ENCODE results near the gene BLOC1S4. TPM values are rescaled to one million over a fixed set of nuclear protein-coding genes. Genes with fewer than 3 reads are reported as not detected.
A peak's percentile ranks its signal among the peaks of the same experiment; 100 is the strongest.

Gene BLOC1S4
- total RNA-seq, 1 experiment from 2014 or later = 14.0 TPM

- Histone ChIP-seq H3K36me3 (ENCODE audit: low read depth, low read length) (peaks cover under 1% of the 10 kb centered on the region; the same call in 1 of the 2 replicates), H3K27me3 (ENCODE audit: low read length) (no peaks in the 10 kb centered on the region), H3K9me2 (replicated peaks; ENCODE audit: low read length) (no peaks in the 10 kb centered on the region), H3K79me2 (ENCODE audit: low read length) (peaks cover 19% of the 10 kb centered on the region), H3K4me3 (ENCODE audit: low read length) (no peak overlapping the region), H2AFZ (ENCODE audit: low read length) (no peak overlapping the region), H3K4me1 (ENCODE audit: insufficient read depth, low read length) (peaks cover 5% of the 10 kb centered on the region), H3F3A (ENCODE audit: low read length, unreplicated experiment) (no peaks in the 10 kb centered on the region), H3K4me2 (ENCODE audit: low read length) (no peak overlapping the region), H3K9ac (ENCODE audit: low read length) (no peak overlapping the region), H4K20me1 (ENCODE audit: low read length) (peaks cover 11% of the 10 kb centered on the region), H3K9me3 (ENCODE audit: low read length) (no peaks in the 10 kb centered on the region), H3K27ac (ENCODE audit: low read length) (no peak overlapping the region)
- ATAC-seq = no peak
- ChIA-PET POLR2A (ENCODE audit: unreplicated experiment) (no interaction called here), CTCF (no interaction called here)
- intact Hi-C loops (cut with micrococcal nuclease) = no loop called here
- no TSS peak for BruUV-seq (replicated peaks)
- DNase-seq = no peak
- TF ChIP-seq EZH2 (IDR thresholded peaks at IDR 0.05; ENCODE audit: low read length, unreplicated experiment) (no peak), EZH2phosphoT487 (IDR thresholded peaks at IDR 0.05; ENCODE audit: borderline replicate concordance, low read length) (no peak), CTCF (conservative IDR thresholded peaks at IDR 0.05; ENCODE audit: low read depth, low read length) (no peak)
These were observed 34.8 kb upstream of the BLOC1S4 start for GRCh38 chr4:6681191-6681590.

- intact Hi-C loops (cut with micrococcal nuclease) = no loop called here
- no peak for TF ChIP-seq EZH2phosphoT487 (IDR thresholded peaks at IDR 0.05; ENCODE audit: borderline replicate concordance, low read length)
- TF ChIP-seq CTCF (conservative IDR thresholded peaks at IDR 0.05; ENCODE audit: low read depth, low read length) = no peak
- TF ChIP-seq EZH2 (IDR thresholded peaks at IDR 0.05; ENCODE audit: low read length, unreplicated experiment) = no peak
These were observed 32.9 kb upstream of the BLOC1S4 start for GRCh38 chr4:6682862-6683590.

GRCh38 chr4:6684656-6685055 is 31.3 kb upstream of the BLOC1S4 start:
- H3K79me2 ChIP-seq (ENCODE audit: low read length) = no peaks in the 10 kb centered on the region
- H3K27ac ChIP-seq (ENCODE audit: low read length) = no peak overlapping the region
- H3F3A ChIP-seq (ENCODE audit: low read length, unreplicated experiment) = no peaks in the 10 kb centered on the region
- no peak for TF ChIP-seq EZH2 (IDR thresholded peaks at IDR 0.05; ENCODE audit: low read length, unreplicated experiment)
- no peak for TF ChIP-seq EZH2phosphoT487 (IDR thresholded peaks at IDR 0.05; ENCODE audit: borderline replicate concordance, low read length)
- no peak for TF ChIP-seq CTCF (conservative IDR thresholded peaks at IDR 0.05; ENCODE audit: low read depth, low read length)
- H3K9me2 ChIP-seq (replicated peaks; ENCODE audit: low read length) = no peaks in the 10 kb centered on the region
- no peaks in the 10 kb centered on the region for H4K20me1 ChIP-seq (ENCODE audit: low read length)
- no peak overlapping the region for H3K9ac ChIP-seq (ENCODE audit: low read length)
- ATAC-seq = no peak
- no peaks in the 10 kb centered on the region for H3K36me3 ChIP-seq (ENCODE audit: low read depth, low read length)
- POLR2A ChIA-PET (ENCODE audit: unreplicated experiment) = no interaction called here
- H3K9me3 ChIP-seq (ENCODE audit: low read length) = no peaks in the 10 kb centered on the region
- CTCF ChIA-PET = no interaction called here
- no peak overlapping the region for H3K4me3 ChIP-seq (ENCODE audit: low read length)
- no peaks in the 10 kb centered on the region for H3K27me3 ChIP-seq (ENCODE audit: low read length)
- no TSS peak for BruUV-seq (replicated peaks)
- intact Hi-C loops (cut with micrococcal nuclease) = no loop called here
- H3K4me2 ChIP-seq (ENCODE audit: low read length) = no peak overlapping the region
- peaks cover 20% of the 10 kb centered on the region for H3K4me1 ChIP-seq (ENCODE audit: insufficient read depth, low read length)
- no peak overlapping the region for H2AFZ ChIP-seq (ENCODE audit: low read length)
- DNase-seq = no peak

More at GRCh38 chr4:6682862-6683590, 32.9 kb upstream of the BLOC1S4 start:
- Histone ChIP-seq H4K20me1 (ENCODE audit: low read length) (no peaks in the 10 kb centered on the region), H3K79me2 (ENCODE audit: low read length) (0 out of 2 replicates have a peak, but pooled peaks cover 3% of the 10 kb centered on the region), H3K27ac (ENCODE audit: low read length) (no peak overlapping the region), H3K27me3 (ENCODE audit: low read length) (no peaks in the 10 kb centered on the region), H3K9me3 (ENCODE audit: low read length) (no peaks in the 10 kb centered on the region), H3F3A (ENCODE audit: low read length, unreplicated experiment) (no peaks in the 10 kb centered on the region), H3K9me2 (replicated peaks; ENCODE audit: low read length) (no peaks in the 10 kb centered on the region), H3K4me3 (ENCODE audit: low read length) (no peak overlapping the region), H3K4me2 (ENCODE audit: low read length) (no peak overlapping the region), H2AFZ (ENCODE audit: low read length) (no peak overlapping the region), H3K9ac (ENCODE audit: low read length) (no peak overlapping the region), H3K36me3 (ENCODE audit: low read depth, low read length) (no peaks in the 10 kb centered on the region), H3K4me1 (ENCODE audit: insufficient read depth, low read length) (peaks cover 3% of the 10 kb centered on the region)
- no TSS peak for BruUV-seq (replicated peaks)
- POLR2A ChIA-PET (ENCODE audit: unreplicated experiment) = no interaction called here
- CTCF ChIA-PET = no interaction called here
- 0 out of 2 replicates have a peak, but pooled peaks have one; percentile 13 for ATAC-seq
- no peak for DNase-seq
